SU-DHL-6 (cell line): ENCODE measurements around the gene UTP15.

Experiments used
- H2AFZ ChIP-seq: fragments of 200-600 bp; sonication (generic); 2 replicates; pipeline ENCODE4 v1.6.1; 2014; ENCODE audit warnings: low read depth, mild to moderate bottlenecking, moderate library complexity, mixed read lengths, antibody characterized with exemption, low read length; ENCODE audit not compliant: severe bottlenecking
- H3F3A ChIP-seq: fragments of 200-600 bp; shearing (Covaris generic); 2 replicates; pipeline ENCODE4 v1.6.0; 2016; ENCODE audit warnings: antibody characterized with exemption, mild to moderate bottlenecking; ENCODE audit not compliant: insufficient read depth
- H3K27ac ChIP-seq: fragments of 200-600 bp; sonication (generic); 2 replicates; pipeline ENCODE4 v1.5.1; 2016; ENCODE audit warnings: low read depth, mild to moderate bottlenecking, low read length, moderate library complexity, mixed read lengths
- H3K27me3 ChIP-seq: fragments of 200-600 bp; sonication (generic), shearing (Covaris generic); 2 replicates; pipeline ENCODE4 v1.6.0; 2014; ENCODE audit warnings: mild to moderate bottlenecking, low read length
- H3K36me3 ChIP-seq: fragments of 200-600 bp; sonication (generic); 2 replicates; pipeline ENCODE4 v1.6.1; 2014; ENCODE audit warnings: mild to moderate bottlenecking, low read length, mixed read lengths
- H3K4me2 ChIP-seq: fragments of 300-600, 200-600 bp; shearing (Covaris generic), sonication (generic); 2 replicates; pipeline ENCODE4 v1.6.0; 2014; ENCODE audit warnings: low read length, low read depth, mild to moderate bottlenecking; ENCODE audit not compliant: poor library complexity, severe bottlenecking
- H3K4me3 ChIP-seq: fragments of 200-600 bp; sonication (generic); 2 replicates; pipeline ENCODE4 v1.5.1; 2014; ENCODE audit warnings: antibody characterized with exemption, low read length, mild to moderate bottlenecking, mixed read lengths; ENCODE audit not compliant: insufficient read depth, poor library complexity, severe bottlenecking
- H3K79me2 ChIP-seq: fragments of 200-600 bp; sonication (generic); 2 replicates; pipeline ENCODE4 v1.6.1; 2014; ENCODE audit warnings: mild to moderate bottlenecking, low read length, moderate library complexity; ENCODE audit not compliant: insufficient read depth
- H3K9ac ChIP-seq: fragments of 200-600 bp; sonication (generic); 2 replicates; pipeline ENCODE4 v1.7.0; 2014; ENCODE audit warnings: mild to moderate bottlenecking, low read length
- H3K9me2 ChIP-seq: fragments of 200-600 bp; sonication (generic); replicated peaks from 2 replicates; pipeline ENCODE4 v1.6.1; 2014; ENCODE audit warnings: low read length; ENCODE audit not compliant: insufficient read depth
- H3K9me3 ChIP-seq: fragments of 200-600 bp; sonication (generic); 2 replicates; pipeline ENCODE4 v1.6.1; 2014; ENCODE audit warnings: low read length, mixed read lengths; ENCODE audit not compliant: insufficient read depth
- H4K20me1 ChIP-seq: fragments of 200-600 bp; sonication (generic); 2 replicates; pipeline ENCODE4 v1.6.1; 2014; ENCODE audit warnings: low read depth, mild to moderate bottlenecking, antibody characterized with exemption, low read length, moderate library complexity, mixed read lengths
- CTCF ChIP-seq: fragments of 200-600 bp; sonication (generic); IDR thresholded peaks from one replicate; pipeline ENCODE4 v1.5.1; 2017; ENCODE audit warnings: antibody characterized with exemption, mild to moderate bottlenecking, low read length, moderate library complexity; ENCODE audit not compliant: insufficient read depth, poor library complexity, severe bottlenecking
- EZH2phosphoT487 ChIP-seq: fragments of 200-600 bp; sonication (generic), shearing (Covaris generic); conservative IDR thresholded peaks from 2 replicates; pipeline ENCODE4 v1.6.1; 2018; ENCODE audit warnings: mild to moderate bottlenecking, antibody characterized with exemption, low read length, moderate library complexity, mixed read lengths

Gene UTP15

GRCh38 chr5:73625944-73626811 is 60.6 kb downstream of the UTP15 start, which contains the start of gene ARHGEF28:
ARHGEF28 (plus strand) TSS chr5:73626196; CDS start chr5:73684852, 58,656 bp downstream.
- Histone ChIP-seq H3K9me3 (no peaks in the 10 kb centered on the region), H3K9ac (no peak within 1 kb of the TSS), H2AFZ (no peak within 1 kb of the TSS)

GRCh38 chr5:73626814-73627313 is 61.3 kb downstream of the UTP15 start:
- Histone ChIP-seq H3K27ac (no peak overlapping the region), H3F3A (no peaks in the 10 kb centered on the region), H3K36me3 (no peaks in the 10 kb centered on the region), H2AFZ (no peak overlapping the region), H3K27me3 (no peaks in the 10 kb centered on the region), H4K20me1 (no peaks in the 10 kb centered on the region), H3K79me2 (no peaks in the 10 kb centered on the region), H3K4me3 (no peak overlapping the region), H3K9me2 (no peaks in the 10 kb centered on the region), H3K4me2 (no peak overlapping the region), H3K9ac (no peak overlapping the region), H3K9me3 (no peaks in the 10 kb centered on the region)
- no peak for TF ChIP-seq CTCF
- TF ChIP-seq EZH2phosphoT487, result no peak

More at GRCh38 chr5:73625944-73626811, 60.6 kb downstream of the UTP15 start, which contains the start of gene ARHGEF28:
- Histone ChIP-seq H3K36me3 (no peaks in the 10 kb centered on the region), H4K20me1 (no peaks in the 10 kb centered on the region), H3K4me2 (peak within 1 kb of the TSS; percentile 17), H3K27ac (no peak within 1 kb of the TSS), H3K4me3 (no peak within 1 kb of the TSS), H3K79me2 (no peaks in the 10 kb centered on the region), H3F3A (no peaks in the 10 kb centered on the region), H3K27me3 (no peaks in the 10 kb centered on the region), H3K9me2 (no peaks in the 10 kb centered on the region)
- no peak for TF ChIP-seq CTCF
- no peak for TF ChIP-seq EZH2phosphoT487

GRCh38 chr5:73629456-73629855 is 63.9 kb downstream of the UTP15 start:
- no peak overlapping the region for H3K4me3 ChIP-seq
- H3K4me2 ChIP-seq, result no peak overlapping the region
- no peaks in the 10 kb centered on the region for H3F3A ChIP-seq
- no peaks in the 10 kb centered on the region for H3K9me3 ChIP-seq
- H3K36me3 ChIP-seq, result no peaks in the 10 kb centered on the region
- H2AFZ ChIP-seq, result no peak overlapping the region
- no peak for TF ChIP-seq CTCF
- TF ChIP-seq EZH2phosphoT487, result no peak
- no peaks in the 10 kb centered on the region for H4K20me1 ChIP-seq
- no peaks in the 10 kb centered on the region for H3K9me2 ChIP-seq
- H3K27ac ChIP-seq, result no peak overlapping the region
- no peaks in the 10 kb centered on the region for H3K79me2 ChIP-seq
- H3K27me3 ChIP-seq, result no peaks in the 10 kb centered on the region; the same call in 1 of the 2 replicates
- no peak overlapping the region for H3K9ac ChIP-seq
